Measurements from ENCODE around the gene STXBP2. TPM values are rescaled to one million over a fixed set of nuclear protein-coding genes. Genes with fewer than 3 reads are reported as not detected.

Gene STXBP2
- total and polyA plus RNA-seq, 9 of the 15 experiments (the other 6 are each of a cell fraction or from before 2014, with no cell fraction given), result 2.5 to 163 (median 71.3) TPM

DNA sequence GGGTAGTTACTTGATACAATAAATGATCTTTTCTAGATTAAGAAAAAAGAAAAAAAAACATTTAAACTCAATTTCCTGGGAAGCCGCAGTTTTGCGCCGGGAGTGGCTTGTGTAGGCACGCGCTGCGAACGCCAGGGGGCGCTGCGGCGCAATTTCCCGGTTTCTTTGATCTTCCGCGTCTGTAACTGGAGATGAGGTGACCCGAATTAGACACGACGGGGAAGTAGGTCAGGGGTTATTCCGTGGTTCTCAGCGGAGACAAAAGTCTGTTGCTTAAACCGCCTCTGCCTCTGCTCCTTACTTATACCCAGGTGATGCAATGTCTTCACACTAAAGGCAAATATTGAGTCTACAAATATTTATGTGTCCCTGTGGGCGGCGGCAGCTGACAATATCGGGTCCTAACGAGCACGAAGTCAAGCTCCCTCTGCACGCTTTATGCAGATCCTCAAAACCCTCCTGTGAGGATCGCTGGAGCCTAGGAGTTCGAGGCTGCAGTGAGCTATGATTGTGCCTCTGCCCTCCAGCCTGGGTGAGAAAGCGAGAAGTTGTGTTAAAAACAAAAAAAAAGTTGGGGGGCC, 15.2 kb downstream of the STXBP2 start (continued):
- TF ChIP-seq TRIM25 (IDR thresholded peaks at IDR 0.05; ENCODE audit: borderline replicate concordance) (no peak), LEF1 (IDR thresholded peaks at IDR 0.05) (peak; percentile 100), ZFP36 (IDR thresholded peaks at IDR 0.05; ENCODE audit: low read depth, low read length, partially characterized antibody) (peak; percentile 4), SMC3 (conservative IDR thresholded peaks at IDR 0.05; ENCODE audit: insufficient read depth, low read depth, low read length) (peak; percentile 71), ARHGAP35 (IDR thresholded peaks at IDR 0.05; ENCODE audit: partially characterized antibody) (no peak), ZNF766 (CRISPR knock-in tag; conservative IDR thresholded peaks at IDR 0.05) (peak; percentile 74; the same call in 1 of the 2 replicates), ZNF263 (CRISPR knock-in tag; IDR thresholded peaks at IDR 0.05; ENCODE audit: borderline replicate concordance) (0 out of 2 replicates have a peak, but pooled peaks have one; percentile 47), KLF16 (IDR thresholded peaks at IDR 0.05) (peak; percentile 63; the same call in 1 of the 2 replicates), DACH1 (IDR thresholded peaks at IDR 0.05; ENCODE audit: partially characterized antibody) (peak; percentile 46), CC2D1A (IDR thresholded peaks at IDR 0.05) (no peak), MEF2D (tag; conservative IDR thresholded peaks at IDR 0.05; ENCODE audit: low read depth) (peak; percentile 71; the same call in 1 of the 2 replicates), ARID1B (IDR thresholded peaks at IDR 0.05) (peak; percentile 52; the same call in 1 of the 2 replicates), ASH1L (IDR thresholded peaks at IDR 0.05; ENCODE audit: borderline replicate concordance, low read depth, partially characterized antibody) (no peak), NR2C2 (CRISPR knock-in tag; IDR thresholded peaks at IDR 0.05) (peak; percentile 81), NR2C2 (tag; IDR thresholded peaks at IDR 0.05) (peak; percentile 95), TEAD4 (IDR thresholded peaks at IDR 0.05; ENCODE audit: low read length) (peak; percentile 38; the same call in 1 of the 2 replicates), TEAD4 (CRISPR knock-in tag; IDR thresholded peaks at IDR 0.05; ENCODE audit: borderline replicate concordance) (no peak), AFF1 (IDR thresholded peaks at IDR 0.05; ENCODE audit: low read depth in 1 of 2, partially characterized antibody in 2 of 2) (peak in 1 of 2 experiments; percentile 56)
- TF ChIP-seq, protein P1, sequence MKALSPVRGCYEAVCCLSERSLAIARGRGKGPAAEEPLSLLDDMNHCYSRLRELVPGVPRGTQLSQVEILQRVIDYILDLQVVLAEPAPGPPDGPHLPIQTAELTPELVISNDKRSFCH (CRISPR knock-in tag; IDR thresholded peaks at IDR 0.05), result no peak
- TF ChIP-seq, protein P1 (tag; IDR thresholded peaks at IDR 0.05), result 0 out of 2 replicates have a peak, but pooled peaks have one; percentile 19
- TF ChIP-seq, protein P2, sequence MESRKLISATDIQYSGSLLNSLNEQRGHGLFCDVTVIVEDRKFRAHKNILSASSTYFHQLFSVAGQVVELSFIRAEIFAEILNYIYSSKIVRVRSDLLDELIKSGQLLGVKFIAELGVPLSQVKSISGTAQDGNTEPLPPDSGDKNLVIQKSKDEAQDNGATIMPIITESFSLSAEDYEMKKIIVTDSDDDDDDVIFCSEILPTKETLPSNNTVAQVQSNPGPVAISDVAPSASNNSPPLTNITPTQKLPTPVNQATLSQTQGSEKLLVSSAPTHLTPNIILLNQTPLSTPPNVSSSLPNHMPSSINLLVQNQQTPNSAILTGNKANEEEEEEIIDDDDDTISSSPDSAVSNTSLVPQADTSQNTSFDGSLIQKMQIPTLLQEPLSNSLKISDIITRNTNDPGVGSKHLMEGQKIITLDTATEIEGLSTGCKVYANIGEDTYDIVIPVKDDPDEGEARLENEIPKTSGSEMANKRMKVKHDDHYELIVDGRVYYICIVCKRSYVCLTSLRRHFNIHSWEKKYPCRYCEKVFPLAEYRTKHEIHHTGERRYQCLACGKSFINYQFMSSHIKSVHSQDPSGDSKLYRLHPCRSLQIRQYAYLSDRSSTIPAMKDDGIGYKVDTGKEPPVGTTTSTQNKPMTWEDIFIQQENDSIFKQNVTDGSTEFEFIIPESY (CRISPR knock-in tag; IDR thresholded peaks at IDR 0.05), result peak; percentile 83
